GM12892 (cell line): ENCODE data around the gene TBX1.

Source experiments
- POLR2A ChIP-seq: IDR thresholded peaks from 2 replicates; pipeline ENCODE4 v1.6.1; 2011; ENCODE audit warnings: low read depth, low read length, control low read depth
- TAF1 ChIP-seq: IDR thresholded peaks from 2 replicates; pipeline ENCODE4 v1.6.1; 2011; ENCODE audit warnings: low read depth, mild to moderate bottlenecking, control low read depth, low read length, borderline replicate concordance

DNA sequence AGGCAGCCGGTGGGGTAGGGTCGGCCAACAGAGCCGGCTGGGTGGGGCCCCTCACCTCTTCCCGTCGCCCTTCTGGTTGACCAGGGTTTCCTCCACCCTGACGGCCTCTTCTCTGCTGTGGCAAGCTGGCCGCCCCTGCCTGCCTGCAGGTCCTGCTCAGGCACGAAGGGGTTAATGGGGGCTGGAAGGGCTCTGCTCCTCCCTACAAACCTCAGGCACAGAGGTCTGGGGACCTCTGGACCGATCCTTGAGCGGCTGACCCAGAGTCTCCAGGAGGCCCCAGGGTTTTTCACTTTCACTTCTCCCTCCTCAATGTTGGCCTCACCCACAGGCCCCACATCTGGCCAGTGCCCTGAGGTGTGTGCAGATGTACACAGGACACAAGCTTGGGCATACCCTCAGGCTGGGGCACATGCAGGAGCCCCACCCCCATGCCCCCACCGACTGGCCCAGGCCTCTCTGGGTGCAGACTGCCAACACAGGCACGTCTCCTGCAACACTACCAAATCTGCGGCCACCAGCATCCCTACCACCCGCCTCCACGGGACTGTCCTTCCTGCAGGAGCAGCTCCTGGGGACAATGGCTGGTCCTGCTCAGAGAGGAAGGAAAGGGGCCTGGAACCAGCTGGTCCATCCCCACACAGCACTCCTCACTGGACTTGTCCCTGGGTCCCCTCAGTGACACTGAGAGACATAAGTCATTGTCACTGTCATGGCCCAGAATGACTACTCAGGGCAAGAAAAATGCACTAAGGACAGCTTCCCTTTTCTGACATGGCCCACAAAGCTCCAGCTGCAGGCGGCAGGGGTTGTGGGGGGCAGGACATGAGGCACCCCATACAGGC, 3.2 kb upstream of the TBX1 start:
- TF ChIP-seq POLR2A (no peak), TAF1 (no peak)
